Progenitor cell of endocrine pancreas (in vitro differentiated cells): ENCODE data around the gene MRPL20. TPM values are rescaled to one million over a fixed set of nuclear protein-coding genes. Genes with fewer than 3 reads are reported as not detected.
"Not testable (repeated sequence)": the region's sequence is repeated elsewhere in the genome, so short reads cannot be mapped to it uniquely, and the experiment has no call there.

Experiments used
- DNase-seq: peaks from one replicate; pipeline ENCODE4 v3.0.0; 2021; ENCODE audit warnings: low spot score; ENCODE audit not compliant: unreplicated experiment
- H3K27ac Mint-ChIP-seq: 2 replicates; pipeline ENCODE4 v1.8.0; 2021; ENCODE audit warnings: mild to moderate bottlenecking, moderate library complexity, mixed read lengths
- H3K27me3 Mint-ChIP-seq: 2 replicates; pipeline ENCODE4 v1.8.0; 2021; ENCODE audit warnings: mixed read lengths
- H3K36me3 Mint-ChIP-seq: 2 replicates; pipeline ENCODE4 v1.8.0; 2022; ENCODE audit warnings: mixed read lengths; ENCODE audit not compliant: insufficient read depth
- H3K4me1 Mint-ChIP-seq: 2 replicates; pipeline ENCODE4 v1.8.0; 2021; ENCODE audit warnings: low read depth, mixed read lengths
- H3K4me3 Mint-ChIP-seq: 2 replicates; pipeline ENCODE4 v1.8.0; 2021; ENCODE audit warnings: low read depth, mild to moderate bottlenecking, moderate library complexity, mixed read lengths
- H3K9me3 Mint-ChIP-seq: 2 replicates; pipeline ENCODE4 v1.8.0; 2021; ENCODE audit warnings: low read depth, mixed read lengths
- long read RNA-seq: library from polyadenylated mRNA; unstranded; transcript quantifications from one replicate; pipeline ENCODE4 v2.0.0, GENCODE V29; 2020
- total RNA-seq: library from RNA; stranded (reverse); gene quantifications from 2 replicates; pipeline ENCODE4 v1.2.1, GENCODE V29; 2021
- TF ChIP-seq, protein P1 (sequence below): fragments of 200-600 bp; sonication (generic); IDR thresholded peaks from one replicate; pipeline ENCODE4 v1.5.0; 2021; ENCODE audit warnings: antibody characterized with exemption, mild to moderate bottlenecking; ENCODE audit not compliant: unreplicated experiment

MRPL20 gene
- 104 and 109 TPM in 2 replicates for total RNA-seq
- long read RNA-seq, transcript MRPL20-201 (4 exons, 721 nt) = major isoform, 20 of 26 reads
- long read RNA-seq, partial matches to known transcripts = 2 of 26 reads
- long read RNA-seq, other reads (novel, unspliced or antisense) = 1 of 26 reads

- TF ChIP-seq, protein P1, sequence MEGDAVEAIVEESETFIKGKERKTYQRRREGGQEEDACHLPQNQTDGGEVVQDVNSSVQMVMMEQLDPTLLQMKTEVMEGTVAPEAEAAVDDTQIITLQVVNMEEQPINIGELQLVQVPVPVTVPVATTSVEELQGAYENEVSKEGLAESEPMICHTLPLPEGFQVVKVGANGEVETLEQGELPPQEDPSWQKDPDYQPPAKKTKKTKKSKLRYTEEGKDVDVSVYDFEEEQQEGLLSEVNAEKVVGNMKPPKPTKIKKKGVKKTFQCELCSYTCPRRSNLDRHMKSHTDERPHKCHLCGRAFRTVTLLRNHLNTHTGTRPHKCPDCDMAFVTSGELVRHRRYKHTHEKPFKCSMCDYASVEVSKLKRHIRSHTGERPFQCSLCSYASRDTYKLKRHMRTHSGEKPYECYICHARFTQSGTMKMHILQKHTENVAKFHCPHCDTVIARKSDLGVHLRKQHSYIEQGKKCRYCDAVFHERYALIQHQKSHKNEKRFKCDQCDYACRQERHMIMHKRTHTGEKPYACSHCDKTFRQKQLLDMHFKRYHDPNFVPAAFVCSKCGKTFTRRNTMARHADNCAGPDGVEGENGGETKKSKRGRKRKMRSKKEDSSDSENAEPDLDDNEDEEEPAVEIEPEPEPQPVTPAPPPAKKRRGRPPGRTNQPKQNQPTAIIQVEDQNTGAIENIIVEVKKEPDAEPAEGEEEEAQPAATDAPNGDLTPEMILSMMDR = no peak
- H3K27ac Mint-ChIP-seq = peak within 1 kb of the TSS; percentile 95
- no peaks in the 10 kb centered on the region for H3K27me3 Mint-ChIP-seq
- peaks cover 17% of the 10 kb centered on the region for H3K36me3 Mint-ChIP-seq
- H3K4me1 Mint-ChIP-seq = peaks cover 15% of the 10 kb centered on the region
- DNase-seq = peak; percentile 79
- peak within 1 kb of the TSS; percentile 91 for H3K4me3 Mint-ChIP-seq
- H3K9me3 Mint-ChIP-seq = no peaks in the 10 kb centered on the region
Measured at GRCh38 chr1:1406821-1407635, at the start of gene MRPL20. Gene MRPL20, minus strand, starts transcription at chr1:1407293. Its CDS starts 76 bp downstream, at chr1:1407217.

DNA sequence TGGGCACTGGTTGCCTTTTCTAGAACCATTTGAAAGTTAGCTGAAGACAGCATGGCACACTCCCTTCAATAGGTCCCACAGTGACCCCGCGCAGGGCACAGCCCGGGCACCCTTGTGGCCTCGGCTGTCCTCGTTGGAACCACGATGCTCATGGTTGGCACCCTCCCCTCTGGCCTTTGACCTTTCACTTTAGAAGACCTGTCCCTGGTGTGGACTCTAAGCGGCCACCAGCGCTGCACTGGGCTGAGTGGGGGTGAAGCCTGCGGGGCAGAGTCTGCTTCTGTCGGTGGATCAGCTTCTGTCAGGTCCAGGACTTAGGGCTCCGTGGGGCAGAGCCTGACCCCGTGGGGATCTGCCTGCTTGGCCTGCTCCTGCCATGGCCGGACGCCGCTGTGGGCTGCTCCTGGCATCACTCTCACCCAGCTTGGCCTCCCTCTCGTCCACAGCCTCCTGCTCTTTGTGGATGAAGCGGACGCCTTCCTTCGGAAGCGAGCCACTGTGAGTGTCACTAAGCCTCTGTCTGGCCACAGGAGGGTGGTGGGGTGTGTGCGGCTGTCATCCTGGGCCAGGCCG, 49.7 kb upstream of the MRPL20 start:
- H3K4me3 Mint-ChIP-seq, H3K27ac Mint-ChIP-seq, H3K4me1 Mint-ChIP-seq, H3K27me3 Mint-ChIP-seq, DNase-seq, H3K9me3 Mint-ChIP-seq, H3K36me3 Mint-ChIP-seq: not testable (repeated sequence)

- H3K27me3 Mint-ChIP-seq, H3K4me1 Mint-ChIP-seq, H3K4me3 Mint-ChIP-seq, H3K27ac Mint-ChIP-seq, H3K9me3 Mint-ChIP-seq, H3K36me3 Mint-ChIP-seq, DNase-seq: not testable (repeated sequence)
Measured at GRCh38 chr1:1455934-1456333, 48.8 kb upstream of the MRPL20 start.

GRCh38 chr1:1455366-1455884, 48.3 kb upstream of the MRPL20 start:
- H3K4me1 Mint-ChIP-seq = no peaks in the 10 kb centered on the region
- no peaks in the 10 kb centered on the region for H3K36me3 Mint-ChIP-seq
- H3K27ac Mint-ChIP-seq = no peak overlapping the region
- H3K27me3 Mint-ChIP-seq = no peaks in the 10 kb centered on the region
- no peaks in the 10 kb centered on the region for H3K9me3 Mint-ChIP-seq
- no peak overlapping the region for H3K4me3 Mint-ChIP-seq
- no peak for DNase-seq
- TF ChIP-seq, protein P1 = no peak

GRCh38 chr1:1454286-1455056, 47.4 kb upstream of the MRPL20 start:
- H3K4me1 Mint-ChIP-seq = not testable (repeated sequence)

DNA sequence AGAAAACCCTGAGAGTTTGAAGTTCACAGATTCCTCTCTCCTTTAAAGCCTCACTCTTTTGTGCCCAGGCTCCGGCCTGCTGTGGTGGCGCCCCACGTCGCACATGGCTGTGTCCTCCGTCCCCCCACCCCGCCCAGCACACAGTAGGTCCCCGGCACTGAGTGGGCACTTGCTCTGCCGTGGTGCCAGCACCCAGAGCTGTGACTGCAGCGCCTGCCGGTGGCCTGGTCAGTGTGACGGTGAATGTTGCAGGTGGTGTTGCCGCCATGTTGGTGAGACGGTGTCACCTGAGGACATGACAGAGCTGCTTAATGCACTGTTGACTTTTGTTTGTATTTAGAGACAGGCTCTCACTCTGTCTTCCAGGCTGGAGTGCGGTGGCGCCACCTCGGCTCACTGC, 45.8 kb upstream of the MRPL20 start:
- no peak for DNase-seq
- H3K36me3 Mint-ChIP-seq = no peaks in the 10 kb centered on the region
- no peaks in the 10 kb centered on the region for H3K4me1 Mint-ChIP-seq
- H3K9me3 Mint-ChIP-seq = no peaks in the 10 kb centered on the region
- peaks cover 12% of the 10 kb centered on the region for H3K27me3 Mint-ChIP-seq
- H3K4me3 Mint-ChIP-seq = no peak overlapping the region
- no peak overlapping the region for H3K27ac Mint-ChIP-seq
- TF ChIP-seq, protein P1 = no peak

More at GRCh38 chr1:1454286-1455056, 47.4 kb upstream of the MRPL20 start:
- DNase-seq, H3K36me3 Mint-ChIP-seq, H3K4me3 Mint-ChIP-seq, H3K27ac Mint-ChIP-seq, H3K9me3 Mint-ChIP-seq, H3K27me3 Mint-ChIP-seq: not testable (repeated sequence)

GRCh38 chr1:1452365-1452739, 45.3 kb upstream of the MRPL20 start:
- H3K27ac Mint-ChIP-seq = not testable (repeated sequence)

More at GRCh38 chr1:1452365-1452739, 45.3 kb upstream of the MRPL20 start:
- peaks cover 12% of the 10 kb centered on the region for H3K27me3 Mint-ChIP-seq
- not testable (repeated sequence) for H3K36me3 Mint-ChIP-seq, H3K4me1 Mint-ChIP-seq, H3K4me3 Mint-ChIP-seq, H3K9me3 Mint-ChIP-seq, DNase-seq
